C1 segment of cervical spinal cord (tissue), 14 donors: ENCODE measurements around the gene EIF5A2.

Experiments
- DNase-seq, 14 donors: peaks; one replicate each; lab custom pipeline; 2025; lab: John Stamatoyannopoulos, UW

Gene EIF5A2

DNA sequence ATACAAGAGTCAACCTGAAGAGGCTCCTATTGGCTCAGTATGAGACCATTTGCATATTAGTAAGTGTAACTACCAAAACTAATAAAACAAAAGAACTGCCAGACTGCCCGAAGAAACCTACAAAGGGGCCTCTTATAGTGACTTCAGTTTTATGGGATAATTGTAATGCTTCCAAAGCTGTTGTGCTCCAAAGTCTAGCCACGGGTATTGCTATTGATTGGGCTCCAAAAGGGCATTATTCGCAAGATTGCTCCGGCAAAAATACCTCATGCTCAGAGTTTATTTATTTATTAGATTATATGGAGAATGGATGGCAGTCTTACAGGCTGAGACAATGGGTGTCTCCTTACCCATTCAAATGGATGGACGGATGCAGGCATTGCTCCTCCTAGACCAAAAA is 49.8 kb downstream of the EIF5A2 start:
- no peak for DNase-seq

DNA sequence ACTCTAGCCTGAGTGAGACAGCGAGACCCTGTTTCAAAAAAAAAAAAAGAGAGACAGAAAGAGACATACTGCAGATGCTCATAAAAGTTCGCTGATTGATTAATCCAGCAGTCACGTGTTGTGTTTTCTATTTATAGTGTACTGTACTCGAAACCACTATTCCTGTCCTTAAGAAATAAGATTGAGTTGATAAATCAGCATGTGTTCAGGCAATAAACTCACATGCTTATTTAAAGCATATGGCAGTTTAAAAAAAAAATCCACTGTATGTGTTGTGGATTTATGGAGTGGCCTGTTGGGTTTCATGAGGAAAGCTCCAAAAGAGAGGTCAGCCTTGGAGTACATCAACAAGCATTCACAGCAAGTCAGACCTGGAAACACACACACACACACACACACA is 56.1 kb downstream of the EIF5A2 start:
- DNase-seq, result no peak

DNA sequence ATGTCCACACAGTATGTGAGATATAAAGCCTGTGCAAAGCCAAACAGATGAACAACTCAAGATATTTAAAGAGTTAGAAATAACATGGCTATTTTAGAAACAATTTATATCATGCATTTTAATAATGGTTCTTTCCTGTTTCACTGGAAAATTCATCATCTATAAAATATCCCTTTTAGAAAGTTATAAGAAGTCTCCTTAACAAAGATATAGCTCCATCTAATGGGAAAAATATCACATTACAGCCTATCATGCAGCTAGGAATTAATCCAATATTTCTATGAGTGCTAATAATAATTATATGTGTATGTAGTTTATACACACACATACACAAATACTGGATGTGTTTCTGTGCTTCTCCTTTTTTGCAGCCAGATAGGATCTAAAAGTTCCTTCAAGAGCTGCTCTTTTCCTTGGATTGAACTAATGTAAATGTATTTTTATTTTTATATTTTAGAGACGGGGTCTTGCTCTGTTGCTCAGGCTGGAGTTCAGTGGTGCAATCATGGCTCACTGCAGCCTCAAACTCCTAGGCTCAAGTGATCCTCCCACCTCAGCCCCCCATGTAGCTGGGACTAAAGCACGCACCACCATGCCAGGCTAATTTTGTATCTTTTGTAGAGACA is 60.0 kb downstream of the EIF5A2 start:
- DNase-seq, result no peak

DNA sequence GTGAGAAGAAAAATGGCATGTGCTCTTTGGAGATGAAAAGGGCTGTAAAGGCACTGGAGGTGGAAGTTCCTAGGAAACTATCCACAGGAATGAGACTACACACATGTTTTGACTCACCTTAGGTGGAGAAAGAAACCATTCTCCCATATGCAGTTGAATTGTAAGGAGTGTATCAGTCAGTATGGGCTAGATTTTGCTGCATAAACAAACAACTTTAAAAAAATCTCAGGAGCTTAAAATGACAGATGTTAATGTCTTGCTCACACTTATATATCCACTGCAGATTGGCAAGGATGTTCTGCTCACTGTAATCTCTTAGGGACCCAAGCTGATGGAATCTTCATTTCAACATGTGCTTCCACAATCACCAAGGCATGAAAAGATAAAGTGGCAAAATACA is 64.1 kb downstream of the EIF5A2 start:
- DNase-seq, result no peak

DNA sequence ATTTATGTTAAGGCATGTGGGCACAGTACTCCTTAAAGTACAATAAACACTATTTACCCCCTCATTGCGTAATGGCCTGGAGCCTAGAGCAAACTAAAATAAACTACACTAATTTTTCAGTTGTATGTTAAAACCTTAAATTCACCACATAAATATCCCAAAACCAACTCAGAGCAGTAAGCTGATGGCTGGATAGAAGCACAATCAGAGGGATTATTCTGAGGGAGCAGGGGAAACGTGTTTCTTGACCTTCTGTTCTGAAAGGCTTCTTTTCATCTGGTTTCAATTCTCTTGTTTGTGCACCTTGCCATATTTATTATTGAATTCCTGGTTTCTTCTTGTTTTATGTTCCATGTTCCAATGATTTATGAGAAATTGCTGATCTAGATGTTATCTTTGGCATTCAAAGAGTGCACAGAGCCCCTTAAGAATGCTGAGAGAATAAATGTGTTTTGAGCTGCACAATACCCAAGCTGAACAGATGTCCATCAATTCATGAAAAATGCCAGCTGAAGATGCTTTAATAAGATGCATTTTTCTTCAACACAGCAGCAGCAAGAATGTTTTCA is 68.1 kb downstream of the EIF5A2 start:
- DNase-seq, result no peak

DNA sequence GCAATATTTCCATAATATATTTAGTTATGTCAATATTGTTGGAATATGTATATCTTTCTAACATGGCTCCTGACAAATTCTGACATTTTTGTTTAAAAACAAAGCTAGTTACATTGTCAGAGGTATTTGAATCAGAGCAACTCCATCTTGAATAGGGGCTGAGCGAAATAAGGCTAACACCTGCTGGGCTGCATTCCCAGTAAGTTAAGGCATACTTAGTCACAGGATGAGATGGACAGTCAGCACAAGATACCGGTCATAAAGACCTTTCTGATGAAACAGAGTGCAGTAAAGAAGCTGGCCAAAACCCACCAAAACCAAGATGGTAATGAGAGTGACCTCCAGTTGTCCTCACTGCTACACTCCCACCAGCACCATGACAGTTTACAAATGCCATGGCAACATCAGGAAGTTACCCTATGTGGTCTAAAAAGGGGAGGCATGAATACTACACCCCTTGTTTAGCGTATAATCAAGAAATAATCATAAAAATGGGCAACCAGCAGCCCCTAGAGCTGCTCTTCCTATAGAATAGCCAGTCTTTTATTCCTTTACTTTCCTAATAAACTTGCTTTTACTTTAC is 68.8 kb downstream of the EIF5A2 start:
- no peak for DNase-seq
